GM12872 (cell line): ENCODE data around the gene TRIM3.

Experiments used
- CTCF ChIP-seq: IDR thresholded peaks from 3 replicates; pipeline ENCODE4 v1.5.1; 2011; ENCODE audit warnings: low read depth, mild to moderate bottlenecking, low read length, moderate library complexity; ENCODE audit not compliant: insufficient read depth

The TRIM3 gene

GRCh38 chr11:6459099-6459450 is 14.7 kb downstream of the TRIM3 start:
- TF ChIP-seq CTCF, result no peak

GRCh38 chr11:6458352-6459098 is 15.2 kb downstream of the TRIM3 start:
- TF ChIP-seq CTCF, result no peak

GRCh38 chr11:6457581-6458320 is 16.0 kb downstream of the TRIM3 start:
- no peak for TF ChIP-seq CTCF

GRCh38 chr11:6456361-6457073 is 17.2 kb downstream of the TRIM3 start:
- TF ChIP-seq CTCF, result no peak

- no peak for TF ChIP-seq CTCF
Observed at GRCh38 chr11:6455070-6455469, 18.7 kb downstream of the TRIM3 start.

- no peak for TF ChIP-seq CTCF
Observed at GRCh38 chr11:6453152-6453551, 20.6 kb downstream of the TRIM3 start.

- TF ChIP-seq CTCF, result no peak
Observed at GRCh38 chr11:6452219-6452618, 21.5 kb downstream of the TRIM3 start.
